Activated naive CD4-positive, alpha-beta T cell treated with anti-CD3 and anti-CD28 coated beads, Interleukin-2, amount 10 ng/mL, durations not matched to agents 7 days and 5 days (primary cell): ENCODE measurements around the gene MAGEA2B.
"Not testable (repeated sequence)": the region's sequence is repeated elsewhere in the genome, so short reads cannot be mapped to it uniquely, and the experiment has no call there.

Experiments used
- CTCF ChIA-PET: fragments of 350-600 bp; sonication (Branson Sonifier 250); formaldehyde crosslinking; loops from one replicate; lab custom pipeline; 2021; ENCODE audit warnings: antibody characterized with exemption; lab: Charles Lee
- DNase-seq: peaks from one replicate; pipeline ENCODE4 v3.0.0-alpha.2; 2020
- H3K27ac Mint-ChIP-seq: one replicate; pipeline ENCODE4 v1.8.0; 2021; ENCODE audit warnings: mild to moderate bottlenecking, moderate library complexity, mixed read lengths
- H3K27me3 Mint-ChIP-seq: one replicate; pipeline ENCODE4 v1.8.0; 2021; ENCODE audit warnings: mild to moderate bottlenecking, mixed read lengths
- H3K36me3 Mint-ChIP-seq: one replicate; pipeline ENCODE4 v1.8.0; 2021; ENCODE audit warnings: mixed read lengths
- H3K4me1 Mint-ChIP-seq: one replicate; pipeline ENCODE4 v1.8.0; 2021; ENCODE audit warnings: mixed read lengths
- H3K4me3 Mint-ChIP-seq: one replicate; pipeline ENCODE4 v1.8.0; 2021; ENCODE audit warnings: mild to moderate bottlenecking, moderate library complexity, mixed read lengths
- H3K9me3 Mint-ChIP-seq: one replicate; pipeline ENCODE4 v1.8.0; 2021; ENCODE audit warnings: mixed read lengths

Gene MAGEA2B

DNA sequence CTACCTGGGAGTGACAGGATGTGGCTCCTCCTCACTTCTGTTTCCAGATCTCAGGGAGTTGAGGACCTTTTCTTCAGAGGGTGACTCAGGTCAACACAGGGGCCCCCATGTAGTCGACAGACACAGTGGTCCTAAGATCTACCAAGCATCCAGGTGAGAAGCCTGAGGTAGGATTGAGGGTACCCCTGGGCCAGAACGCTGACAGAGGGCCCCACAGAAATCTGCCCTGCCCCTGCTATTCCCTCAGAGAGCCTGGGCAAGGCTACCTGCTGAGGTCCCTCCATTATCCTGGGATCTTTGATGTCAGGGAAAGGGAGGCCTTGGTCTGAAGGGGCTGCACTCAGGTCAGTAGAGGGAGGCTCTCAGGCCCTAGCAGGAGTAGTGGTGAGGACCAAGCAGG, 20.7 kb downstream of the MAGEA2B start:
- Mint-ChIP-seq H3K27me3 (peaks cover 3% of the 10 kb centered on the region), H3K36me3 (no peaks in the 10 kb centered on the region), H3K4me3 (no peak overlapping the region), H3K27ac (no peak overlapping the region), H3K4me1 (no peaks in the 10 kb centered on the region), H3K9me3 (no peaks in the 10 kb centered on the region)
- DNase-seq: no peak
- CTCF ChIA-PET: no interaction called here

DNA sequence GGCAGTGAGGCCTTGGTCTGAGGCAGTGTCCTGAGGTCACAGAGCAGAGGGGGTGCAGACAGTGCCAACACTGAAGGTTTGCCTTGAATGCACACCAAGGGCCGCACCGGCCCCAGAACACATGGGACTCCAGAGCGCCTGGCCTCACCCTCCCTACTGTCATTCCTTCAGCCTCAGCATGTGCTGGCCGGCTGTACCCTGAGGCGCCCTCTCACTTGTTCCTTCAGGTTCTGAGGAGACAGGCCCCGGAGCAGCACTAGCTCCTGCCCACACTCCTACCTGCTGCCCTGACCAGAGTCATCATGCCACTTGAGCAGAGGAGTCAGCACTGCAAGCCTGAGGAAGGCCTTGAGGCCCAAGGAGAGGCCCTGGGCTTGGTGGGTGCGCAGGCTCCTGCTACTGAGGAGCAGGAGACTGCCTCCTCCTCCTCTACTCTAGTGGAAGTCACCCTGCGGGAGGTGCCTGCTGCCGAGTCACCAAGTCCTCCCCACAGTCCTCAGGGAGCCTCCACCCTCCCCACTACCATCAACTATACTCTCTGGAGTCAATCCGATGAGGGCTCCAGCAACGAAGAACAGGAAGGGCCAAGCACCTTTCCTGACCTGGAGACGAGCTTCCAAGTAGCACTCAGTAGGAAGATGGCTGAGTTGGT, 21.6 kb downstream of the MAGEA2B start:
- H3K27ac Mint-ChIP-seq: no peak overlapping the region
- no peak for DNase-seq
- H3K27me3 Mint-ChIP-seq: peaks cover 3% of the 10 kb centered on the region
- CTCF ChIA-PET: no interaction called here
- no peaks in the 10 kb centered on the region for H3K4me1 Mint-ChIP-seq
- H3K36me3 Mint-ChIP-seq: no peaks in the 10 kb centered on the region
- no peaks in the 10 kb centered on the region for H3K9me3 Mint-ChIP-seq
- H3K4me3 Mint-ChIP-seq: no peak overlapping the region

- H3K36me3 Mint-ChIP-seq, H3K4me3 Mint-ChIP-seq, H3K4me1 Mint-ChIP-seq, H3K27ac Mint-ChIP-seq, H3K27me3 Mint-ChIP-seq, CTCF ChIA-PET, H3K9me3 Mint-ChIP-seq, DNase-seq: not testable (repeated sequence)
Measured at GRCh38 chrX:152736528-152736927, 22.1 kb downstream of the MAGEA2B start.

DNA sequence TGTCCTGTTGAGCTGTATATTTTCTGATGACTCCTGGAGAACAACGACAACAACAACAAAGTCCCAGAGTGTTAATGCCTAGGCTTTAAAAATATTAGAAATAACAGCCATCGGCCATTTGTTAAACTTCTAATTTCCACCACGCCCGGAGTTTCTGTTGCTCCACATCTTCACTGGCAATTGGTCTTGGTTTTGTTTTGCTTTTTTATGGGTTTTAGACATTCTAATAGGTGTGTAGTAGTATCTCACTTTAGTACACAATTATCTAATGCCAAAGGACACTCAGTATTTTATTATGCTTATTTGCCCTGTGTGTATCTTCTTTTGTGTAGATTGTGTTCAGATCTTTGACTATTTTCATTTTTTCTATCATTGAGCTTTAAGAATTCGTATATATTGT, 24.1 kb downstream of the MAGEA2B start:
- H3K4me3 Mint-ChIP-seq: no peak overlapping the region
- H3K27me3 Mint-ChIP-seq: peaks cover 3% of the 10 kb centered on the region
- no peaks in the 10 kb centered on the region for H3K36me3 Mint-ChIP-seq
- no peaks in the 10 kb centered on the region for H3K4me1 Mint-ChIP-seq
- H3K9me3 Mint-ChIP-seq: no peaks in the 10 kb centered on the region
- DNase-seq: no peak
- CTCF ChIA-PET: no interaction called here
- H3K27ac Mint-ChIP-seq: no peak overlapping the region

GRCh38 chrX:152753686-152754650, 39.5 kb downstream of the MAGEA2B start, which contains the start of gene MAGEA2:
Gene MAGEA2, minus strand, starts transcription at chrX:152753842. Its CDS starts 2,479 bp downstream, at chrX:152751363.
- H3K4me1 Mint-ChIP-seq, H3K4me3 Mint-ChIP-seq, DNase-seq, H3K36me3 Mint-ChIP-seq, H3K9me3 Mint-ChIP-seq, CTCF ChIA-PET, H3K27ac Mint-ChIP-seq, H3K27me3 Mint-ChIP-seq: not testable (repeated sequence)

DNA sequence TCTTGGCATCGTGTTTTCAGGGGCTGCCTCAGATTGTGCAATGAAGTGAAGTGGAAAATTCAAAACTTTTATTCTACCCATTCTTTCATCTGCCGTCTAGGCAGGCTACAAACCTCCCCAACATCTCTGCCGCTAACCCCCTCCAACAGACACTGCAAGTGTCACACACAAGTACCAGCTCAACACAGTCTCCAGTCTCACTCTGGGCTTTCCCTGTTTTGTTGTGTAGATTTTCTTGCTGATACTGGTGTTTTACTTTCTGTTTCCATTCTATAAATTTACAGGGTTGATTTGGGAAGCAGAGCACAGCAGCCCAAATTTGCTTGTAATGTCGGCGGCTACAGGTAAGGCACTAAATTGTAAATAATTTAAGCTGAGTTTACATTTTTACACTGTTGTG, 40.4 kb downstream of the MAGEA2B start:
- H3K4me1 Mint-ChIP-seq, CTCF ChIA-PET, H3K9me3 Mint-ChIP-seq, H3K36me3 Mint-ChIP-seq, H3K27me3 Mint-ChIP-seq, H3K27ac Mint-ChIP-seq, DNase-seq, H3K4me3 Mint-ChIP-seq: not testable (repeated sequence)

DNA sequence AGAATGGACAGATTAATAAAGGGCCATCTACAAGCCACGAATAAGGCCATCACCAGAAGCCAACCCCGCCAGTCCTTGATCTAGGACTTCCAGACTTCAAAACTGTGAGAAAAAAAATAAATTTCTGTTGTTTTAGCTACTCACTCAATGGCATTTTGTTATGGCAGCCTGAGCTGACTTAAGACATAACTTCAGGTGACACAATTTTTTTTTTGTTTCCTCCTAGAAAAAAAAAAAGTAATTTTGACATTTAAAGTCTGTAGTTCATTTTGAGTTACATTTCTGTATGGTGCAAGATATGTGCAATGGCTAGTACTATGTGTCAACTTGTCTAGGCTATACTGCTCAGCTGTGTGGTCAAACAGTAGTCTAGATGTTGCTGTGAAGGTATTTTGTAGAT, 44.5 kb downstream of the MAGEA2B start, which contains the start of gene CSAG3:
Gene CSAG3, plus strand, starts transcription at position 301 of the 400 bp plus-strand sequence.
- H3K27me3 Mint-ChIP-seq, DNase-seq, CTCF ChIA-PET, H3K4me1 Mint-ChIP-seq, H3K36me3 Mint-ChIP-seq, H3K4me3 Mint-ChIP-seq, H3K9me3 Mint-ChIP-seq, H3K27ac Mint-ChIP-seq: not testable (repeated sequence)

GRCh38 chrX:152759544-152759943, 45.1 kb downstream of the MAGEA2B start:
- DNase-seq, H3K27ac Mint-ChIP-seq, H3K4me3 Mint-ChIP-seq, H3K4me1 Mint-ChIP-seq, CTCF ChIA-PET, H3K27me3 Mint-ChIP-seq, H3K9me3 Mint-ChIP-seq, H3K36me3 Mint-ChIP-seq: not testable (repeated sequence)

- H3K27ac Mint-ChIP-seq, DNase-seq, H3K27me3 Mint-ChIP-seq, H3K4me3 Mint-ChIP-seq, CTCF ChIA-PET, H3K36me3 Mint-ChIP-seq, H3K9me3 Mint-ChIP-seq, H3K4me1 Mint-ChIP-seq: not testable (repeated sequence)
Measured at GRCh38 chrX:152761582-152761981, 47.2 kb downstream of the MAGEA2B start.

GRCh38 chrX:152766562-152766961, 52.1 kb downstream of the MAGEA2B start:
- H3K27ac Mint-ChIP-seq, H3K4me1 Mint-ChIP-seq, H3K9me3 Mint-ChIP-seq, H3K4me3 Mint-ChIP-seq, DNase-seq, H3K36me3 Mint-ChIP-seq, H3K27me3 Mint-ChIP-seq, CTCF ChIA-PET: not testable (repeated sequence)
